Caco-2 (cell line): ENCODE measurements around the gene RNF13. TPM values are rescaled to one million over a fixed set of nuclear protein-coding genes. Genes with fewer than 3 reads are reported as not detected.

Experiments
- BruUV-seq: library from RNA; stranded (reverse); fragments of 400-500 nt; replicated peaks from 2 replicates; lab custom pipeline; 2021; lab: Mats Ljungman, UMichigan
- CTCF ChIA-PET: fragments of 300-600 bp; sonication (Branson Sonifier 250); formaldehyde crosslinking; loops from one replicate; lab custom pipeline; 2022; ENCODE audit warnings: antibody characterized with exemption; lab: Charles Lee
- POLR2A ChIA-PET: fragments of 300-600 bp; sonication (Branson Sonifier 250); formaldehyde crosslinking; loops from one replicate; lab custom pipeline; 2022; ENCODE audit warnings: antibody characterized with exemption; lab: Charles Lee
- DNase-seq, 2 experiments: peaks; one replicate each; pipeline versions ENCODE4 v3.0.0 to v3.0.0-alpha.2; 2020 to 2022
- H3K27me3 ChIP-seq: replicated peaks from 2 replicates; pipeline ENCODE4 v1.6.0; 2011; ENCODE audit warnings: low read length; ENCODE audit not compliant: control insufficient read depth, insufficient read depth
- H3K36me3 ChIP-seq: 2 replicates; pipeline ENCODE4 v1.5.1; 2011; ENCODE audit warnings: low read length; ENCODE audit not compliant: control insufficient read depth, insufficient read depth
- H3K4me1 ChIP-seq: fragments of 250-450 bp; sonication (Bioruptor Pico); 2 replicates; pipeline ENCODE4 v1.5.1; 2020; ENCODE audit warnings: mild to moderate bottlenecking
- H3K4me3 ChIP-seq: 2 replicates; pipeline ENCODE4 v1.5.1; 2011; ENCODE audit warnings: low read depth, mild to moderate bottlenecking, control low read depth, low read length
- H3K9me3 ChIP-seq: fragments of 250-450 bp; sonication (Bioruptor Pico); 2 replicates; pipeline ENCODE4 v1.5.1; 2020; ENCODE audit warnings: mild to moderate bottlenecking, moderate library complexity
- H3K27ac Mint-ChIP-seq: one replicate; pipeline ENCODE4 v1.8.0; 2022; ENCODE audit warnings: mixed read lengths; ENCODE audit not compliant: unreplicated experiment
- H3K27me3 Mint-ChIP-seq: one replicate; pipeline ENCODE4 v1.8.0; 2022; ENCODE audit warnings: mixed read lengths; ENCODE audit not compliant: insufficient read depth, unreplicated experiment
- H3K36me3 Mint-ChIP-seq: one replicate; pipeline ENCODE4 v1.8.0; 2022; ENCODE audit warnings: mild to moderate bottlenecking, mixed read lengths; ENCODE audit not compliant: insufficient read depth, unreplicated experiment
- H3K4me1 Mint-ChIP-seq: one replicate; pipeline ENCODE4 v1.8.0; 2022; ENCODE audit warnings: low read depth, mixed read lengths; ENCODE audit not compliant: unreplicated experiment
- H3K4me3 Mint-ChIP-seq: one replicate; pipeline ENCODE4 v1.8.0; 2022; ENCODE audit warnings: mild to moderate bottlenecking, moderate library complexity, mixed read lengths; ENCODE audit not compliant: unreplicated experiment
- H3K9me3 Mint-ChIP-seq: one replicate; pipeline ENCODE4 v1.8.0; 2022; ENCODE audit warnings: mixed read lengths; ENCODE audit not compliant: unreplicated experiment
- CTCF ChIP-seq, 2 experiments: fragments of 200-600 bp in 1 of 2; IDR thresholded peaks; 1 replicate in 1 of 2; 2 replicates in 1 of 2; pipeline versions ENCODE4 v1.5.1 to v1.8.0; 2011 to 2022; ENCODE audit warnings: antibody characterized with exemption in 1 of 2, control low read depth in 1 of 2, inconsistent platforms in 1 of 2, low read depth in 1 of 2, low read length in 1 of 2, mild to moderate bottlenecking in 1 of 2, moderate library complexity in 1 of 2; ENCODE audit not compliant: insufficient read depth in 1 of 2, severe bottlenecking in 1 of 2, unreplicated experiment in 1 of 2
- intact Hi-C: fragments of 100-400 bp; cut with micrococcal nuclease; formaldehyde crosslinking; loops from one replicate; pipeline ENCODE4 v1.10.0; 2022; ENCODE audit not compliant: unreplicated experiment
- total RNA-seq: library from RNA; stranded (reverse); gene quantifications from 2 replicates; pipeline ENCODE4 v1.2.3, GENCODE V29; 2022

The RNF13 gene
- total RNA-seq, 1 experiment from 2014 or later, result 44.2 TPM

GRCh38 chr3:149906036-149906435 is 93.0 kb downstream of the RNF13 start:
- Histone ChIP-seq H3K9me3 (no peaks in the 10 kb centered on the region), H3K4me3 (no peak overlapping the region), H3K27me3 (no peaks in the 10 kb centered on the region), H3K36me3 (no peaks in the 10 kb centered on the region), H3K4me1 (no peaks in the 10 kb centered on the region)
- no TSS peak for BruUV-seq
- intact Hi-C loops, result no loop called here
- Mint-ChIP-seq H3K27ac (no peak overlapping the region), H3K36me3 (no peaks in the 10 kb centered on the region), H3K9me3 (no peaks in the 10 kb centered on the region), H3K4me3 (no peak overlapping the region), H3K4me1 (no peaks in the 10 kb centered on the region), H3K27me3 (no peaks in the 10 kb centered on the region)
- ChIA-PET POLR2A (interaction anchor here (0.6 kb wide), 1 partner anchor 373 kb away, joined by 3 read pairs; no protein-coding TSS in a partner anchor), CTCF (no interaction called here)
- no peak for DNase-seq
- no peak for TF ChIP-seq CTCF (IDR thresholded peaks at IDR 0.05; ENCODE audit: insufficient read depth in 1 of 2, low read depth in 1 of 2, low read length in 1 of 2, severe bottlenecking in 1 of 2, unreplicated experiment in 1 of 2)

- no peak for TF ChIP-seq CTCF (IDR thresholded peaks at IDR 0.05; ENCODE audit: insufficient read depth in 1 of 2, low read depth in 1 of 2, low read length in 1 of 2, severe bottlenecking in 1 of 2, unreplicated experiment in 1 of 2)
- Histone ChIP-seq H3K36me3 (no peaks in the 10 kb centered on the region), H3K9me3 (no peaks in the 10 kb centered on the region), H3K4me3 (no peak overlapping the region), H3K4me1 (no peaks in the 10 kb centered on the region), H3K27me3 (no peaks in the 10 kb centered on the region)
- Mint-ChIP-seq H3K4me1 (no peaks in the 10 kb centered on the region), H3K4me3 (no peak overlapping the region), H3K27ac (no peak overlapping the region), H3K9me3 (no peaks in the 10 kb centered on the region), H3K36me3 (no peaks in the 10 kb centered on the region), H3K27me3 (no peaks in the 10 kb centered on the region)
- DNase-seq, result no peak
- intact Hi-C loops, result no loop called here
- ChIA-PET CTCF (interaction anchor here (0.7 to 0.9 kb wide), 2 partner anchors 137 to 341 kb away, joined by 4 read pairs; no protein-coding TSS in a partner anchor), POLR2A (no interaction called here)
- BruUV-seq, result no TSS peak
Measured at GRCh38 chr3:149908424-149908957, 95.5 kb downstream of the RNF13 start.

- no peaks in the 10 kb centered on the region for H3K4me1 Mint-ChIP-seq
- H3K4me3 Mint-ChIP-seq, result no peak overlapping the region
- H3K9me3 Mint-ChIP-seq, result no peaks in the 10 kb centered on the region
- Histone ChIP-seq H3K4me3 (no peak overlapping the region), H3K9me3 (no peaks in the 10 kb centered on the region), H3K36me3 (no peaks in the 10 kb centered on the region), H3K4me1 (no peaks in the 10 kb centered on the region), H3K27me3 (no peaks in the 10 kb centered on the region)
- no peaks in the 10 kb centered on the region for H3K27me3 Mint-ChIP-seq
- POLR2A ChIA-PET, result no interaction called here
- DNase-seq, result no peak
- CTCF ChIA-PET, result no interaction called here
- no peaks in the 10 kb centered on the region for H3K36me3 Mint-ChIP-seq
- no peak overlapping the region for H3K27ac Mint-ChIP-seq
- intact Hi-C loops, result no loop called here
- no peak for TF ChIP-seq CTCF (IDR thresholded peaks at IDR 0.05; ENCODE audit: insufficient read depth in 1 of 2, low read depth in 1 of 2, low read length in 1 of 2, severe bottlenecking in 1 of 2, unreplicated experiment in 1 of 2)
- BruUV-seq, result no TSS peak
Measured at GRCh38 chr3:149909923-149910322, 96.9 kb downstream of the RNF13 start.
